HepG2 (cell line): ENCODE measurements around the gene SSNA1. TPM values are rescaled to one million over a fixed set of nuclear protein-coding genes. Genes with fewer than 3 reads are reported as not detected.

Experiments used
- EHMT2 ChIP-seq: fragments of 200-600 bp; sonication (generic); IDR thresholded peaks from 2 replicates; pipeline ENCODE4 v1.7.0; 2017; ENCODE audit warnings: antibody characterized with exemption, low read depth, low read length, borderline replicate concordance
- HDAC1 ChIP-seq: sonication (generic); formaldehyde crosslinking; IDR thresholded peaks from 2 replicates; pipeline ENCODE4 v1.5.1; 2020; ENCODE audit warnings: mild to moderate bottlenecking, missing genetic modification reagents
- MAF1 ChIP-seq: sonication (generic); formaldehyde crosslinking; IDR thresholded peaks from 2 replicates; pipeline ENCODE4 v1.5.0; 2020; ENCODE audit warnings: missing genetic modification reagents, borderline replicate concordance
- MLX ChIP-seq: IDR thresholded peaks from 2 replicates; pipeline ENCODE4 v1.6.1; 2016
- NCOA1 ChIP-seq: sonication (generic); formaldehyde crosslinking; IDR thresholded peaks from 2 replicates; pipeline ENCODE4 v1.9.0; 2021; ENCODE audit warnings: missing genetic modification reagents
- NCOA2 ChIP-seq: sonication (generic); formaldehyde crosslinking; IDR thresholded peaks from 2 replicates; pipeline ENCODE4 v1.8.0; 2022; ENCODE audit warnings: inconsistent platforms
- NKX3-1 ChIP-seq: sonication (generic); formaldehyde crosslinking; IDR thresholded peaks from 2 replicates; pipeline ENCODE4 v1.5.0; 2020; ENCODE audit warnings: missing genetic modification reagents
- REST ChIP-seq, 2 experiments: IDR thresholded peaks; 2 replicates each; pipeline ENCODE4 v1.6.1; 2011 to 2012; ENCODE audit warnings: low read length in 2 of 2, borderline replicate concordance in 1 of 2, low read depth in 1 of 2, mild to moderate bottlenecking in 1 of 2, moderate library complexity in 1 of 2
- RXRB ChIP-seq: IDR thresholded peaks from 2 replicates; pipeline ENCODE4 v1.6.1; 2016; ENCODE audit warnings: borderline replicate concordance, missing genetic modification reagents, missing compliant biosample characterization
- ZNF18 ChIP-seq: sonication (generic); formaldehyde crosslinking; IDR thresholded peaks from 2 replicates; pipeline ENCODE4 v1.8.0; 2022; ENCODE audit warnings: mild to moderate bottlenecking, missing genetic modification reagents; ENCODE audit not compliant: insufficient replicate concordance
- ZNF513 ChIP-seq: sonication (generic); formaldehyde crosslinking; conservative IDR thresholded peaks from 2 replicates; pipeline ENCODE4 v1.5.0; 2020; ENCODE audit warnings: missing genetic modification reagents
- ZNF598 ChIP-seq: sonication (generic); formaldehyde crosslinking; IDR thresholded peaks from 2 replicates; pipeline ENCODE4 v1.5.1; 2020; ENCODE audit warnings: mild to moderate bottlenecking, missing genetic modification reagents, borderline replicate concordance
- ZNF609 ChIP-seq: sonication (generic); formaldehyde crosslinking; IDR thresholded peaks from 2 replicates; pipeline ENCODE4 v1.4.0; 2020; ENCODE audit warnings: mild to moderate bottlenecking, missing genetic modification reagents, borderline replicate concordance
- ZNF709 ChIP-seq: sonication (generic); formaldehyde crosslinking; IDR thresholded peaks from 2 replicates; pipeline ENCODE4 v1.5.0; 2020; ENCODE audit warnings: mild to moderate bottlenecking, missing genetic modification reagents
- polyA plus RNA-seq, 8 experiments: library from polyadenylated mRNA; depleted of rRNA in 3 of 8; stranded (reverse) in 7 of 8; unstranded in 1 of 8; fragments of >200 nt; fragmentation: Illumina TruSeq in 4 of 8; extraction: Trizol in 4 of 8; gene quantifications; 2 replicates each; pipeline versions ENCODE4 v1.2.1 to v1.2.3, GENCODE V29; 2011 to 2016; ENCODE audit warnings: low read depth in 4 of 8, missing spikeins in 1 of 8, mixed read lengths in 1 of 8; ENCODE audit not compliant: insufficient read depth in 1 of 8
- total RNA-seq, 5 experiments: library from RNA; depleted of rRNA; stranded (reverse); fragments of >200 nt; fragmentation: Illumina TruSeq; extraction: Trizol; gene quantifications; 2 replicates each; pipeline ENCODE4 v1.2.3, GENCODE V29; 2016; ENCODE audit warnings: low read depth in 1 of 5

SSNA1 gene
- total and polyA plus RNA-seq, 2 of the 13 experiments (the other 11 are each of a cell fraction or from before 2014, with no cell fraction given) = 35.9 to 49.4 TPM

- TF ChIP-seq ZNF609 (CRISPR knock-in tag) (no peak), HDAC1 (peak; percentile 49; the same call in 1 of the 2 replicates), MAF1 (CRISPR knock-in tag) (no peak), ZNF709 (CRISPR knock-in tag) (0 out of 2 replicates have a peak, but pooled peaks have one; percentile 6), NCOA1 (CRISPR knock-in tag) (no peak), REST (IDR thresholded peaks at IDR 0.05; ENCODE audit: borderline replicate concordance in 1 of 2, low read depth in 1 of 2, low read length in 2 of 2) (no peak), ZNF513 (CRISPR knock-in tag) (no peak), NCOA2 (CRISPR knock-in tag) (no peak), RXRB (CRISPR knock-in tag) (no peak), NKX3-1 (CRISPR knock-in tag) (no peak), EHMT2 (no peak), MLX (CRISPR knock-in tag) (no peak), ZNF18 (no peak), ZNF598 (CRISPR knock-in tag) (no peak)
These were observed 11.1 kb downstream of the SSNA1 start (continued) for GRCh38 chr9:137199411-137200121.
